Measurements from ENCODE around the gene ARHGAP26.

GRCh38 chr5:143238620-143239019 is 468.4 kb downstream of the ARHGAP26 start:
- TF ChIP-seq CTCF (IDR thresholded peaks at IDR 0.05), result no peak
- no peak for TF ChIP-seq POLR2A (IDR thresholded peaks at IDR 0.05)
